ENCODE results near the gene MXI1. TPM values are rescaled to one million over a fixed set of nuclear protein-coding genes. Genes with fewer than 3 reads are reported as not detected.

MXI1 gene
- total RNA-seq, 1 donor from 2014 or later: 27.6 TPM

GRCh38 chr10:110203500-110204455, 3.6 kb upstream of the MXI1 start:
- Mint-ChIP-seq H3K4me1 (ENCODE audit: low read depth) (peaks cover 9% of the 10 kb centered on the region), H3K27ac (no peak overlapping the region), H3K27me3 (peaks cover 28% of the 10 kb centered on the region)

GRCh38 chr10:110205051-110205675, 2.2 kb upstream of the MXI1 start:
- Mint-ChIP-seq H3K27ac (no peak overlapping the region), H3K36me3 (ENCODE audit: insufficient read depth) (no peaks in the 10 kb centered on the region), H3K4me3 (ENCODE audit: low read depth) (no peak overlapping the region), H3K4me1 (ENCODE audit: low read depth) (peaks cover 7% of the 10 kb centered on the region), H3K9me3 (ENCODE audit: low read depth) (no peaks in the 10 kb centered on the region), H3K27me3 (peaks cover 22% of the 10 kb centered on the region)
- DNase-seq (ENCODE audit: low spot score, unreplicated experiment): no peak
- no peak for TF ChIP-seq CTCF (IDR thresholded peaks at IDR 0.05; ENCODE audit: unreplicated experiment)

More at GRCh38 chr10:110203500-110204455, 3.6 kb upstream of the MXI1 start:
- DNase-seq (ENCODE audit: low spot score, unreplicated experiment): no peak
- Mint-ChIP-seq H3K9me3 (ENCODE audit: low read depth) (no peaks in the 10 kb centered on the region), H3K36me3 (ENCODE audit: insufficient read depth) (no peaks in the 10 kb centered on the region), H3K4me3 (ENCODE audit: low read depth) (no peak overlapping the region)
- no peak for TF ChIP-seq CTCF (IDR thresholded peaks at IDR 0.05; ENCODE audit: unreplicated experiment)

GRCh38 chr10:110207805-110208613, 604 bp downstream of the MXI1 start:
- no peaks in the 10 kb centered on the region for H3K9me3 Mint-ChIP-seq (ENCODE audit: low read depth)
- H3K27me3 Mint-ChIP-seq: peaks cover 15% of the 10 kb centered on the region
- H3K27ac Mint-ChIP-seq: peak overlapping the region; percentile 96
- no peaks in the 10 kb centered on the region for H3K36me3 Mint-ChIP-seq (ENCODE audit: insufficient read depth)
- no peak for DNase-seq (ENCODE audit: low spot score, unreplicated experiment)
- H3K4me1 Mint-ChIP-seq (ENCODE audit: low read depth): peaks cover 15% of the 10 kb centered on the region
- H3K4me3 Mint-ChIP-seq (ENCODE audit: low read depth): peak overlapping the region; percentile 98
- no peak for TF ChIP-seq CTCF (IDR thresholded peaks at IDR 0.05; ENCODE audit: unreplicated experiment)

- Mint-ChIP-seq H3K27ac (peak overlapping the region; percentile 98), H3K36me3 (ENCODE audit: insufficient read depth) (no peaks in the 10 kb centered on the region), H3K9me3 (ENCODE audit: low read depth) (no peaks in the 10 kb centered on the region), H3K27me3 (peaks cover 15% of the 10 kb centered on the region), H3K4me1 (ENCODE audit: low read depth) (peaks cover 17% of the 10 kb centered on the region), H3K4me3 (ENCODE audit: low read depth) (peak overlapping the region; percentile 98)
- DNase-seq (ENCODE audit: low spot score, unreplicated experiment): no peak
- TF ChIP-seq CTCF (IDR thresholded peaks at IDR 0.05; ENCODE audit: unreplicated experiment): no peak
Observed at GRCh38 chr10:110208614-110209453, 1.4 kb downstream of the MXI1 start.

Data from progenitor cell of endocrine pancreas (in vitro differentiated cells).